ENCODE data around the gene PXT1. TPM values are rescaled to one million over a fixed set of nuclear protein-coding genes. Genes with fewer than 3 reads are reported as not detected.
"Not testable (repeated sequence)": the region's sequence is repeated elsewhere in the genome, so short reads cannot be mapped to it uniquely, and the experiment has no call there.

Gene PXT1
- total RNA-seq, 1 experiment from 2014 or later = not detected

DNA sequence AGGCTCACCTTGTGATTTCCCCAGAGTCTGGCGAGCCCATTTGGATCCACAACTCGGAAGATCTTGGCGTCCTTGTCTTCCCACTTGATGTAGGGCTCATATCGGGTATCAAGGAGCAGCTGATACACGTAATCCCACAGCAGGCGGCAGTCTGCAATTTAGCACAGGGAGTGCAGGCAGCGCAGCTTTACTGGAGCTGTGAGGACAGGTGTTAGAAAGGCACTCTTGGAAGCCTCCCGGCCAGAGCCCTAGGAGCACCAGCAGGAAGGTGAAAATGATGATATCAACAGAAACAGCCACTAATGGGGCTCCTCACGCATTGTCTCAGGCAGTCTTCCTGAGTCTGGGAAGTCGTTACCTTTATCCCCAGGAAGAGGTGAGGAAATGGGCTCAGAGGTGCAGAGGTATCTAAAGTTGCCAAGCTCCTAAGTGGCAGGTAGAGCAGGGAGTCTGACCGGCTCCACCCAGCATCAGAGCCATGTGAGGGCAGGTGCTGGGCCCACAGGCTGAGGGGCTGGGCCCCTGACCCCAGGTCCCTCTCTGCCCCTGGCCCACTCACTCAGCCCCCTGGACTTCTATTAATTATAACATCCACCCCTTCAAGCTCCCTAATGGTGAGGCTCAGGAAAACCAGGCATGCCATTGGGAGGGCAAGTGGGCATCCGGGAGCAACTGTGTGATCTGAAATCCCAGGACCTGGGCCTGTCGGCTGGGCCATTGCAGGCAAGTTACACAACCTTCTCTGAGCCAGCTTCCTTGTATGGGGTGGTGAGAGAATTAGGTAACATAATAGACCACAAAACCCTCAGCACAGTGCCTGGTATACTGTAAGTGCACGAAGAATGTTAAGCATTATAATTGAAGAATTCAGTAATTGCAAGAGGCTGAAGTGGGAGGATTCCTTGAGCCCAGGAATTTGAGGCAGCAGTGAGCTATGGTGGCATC lies 73.5 kb downstream of the PXT1 start:
- peak; percentile 84 for DNase-seq (ENCODE audit: low read depth)

DNA sequence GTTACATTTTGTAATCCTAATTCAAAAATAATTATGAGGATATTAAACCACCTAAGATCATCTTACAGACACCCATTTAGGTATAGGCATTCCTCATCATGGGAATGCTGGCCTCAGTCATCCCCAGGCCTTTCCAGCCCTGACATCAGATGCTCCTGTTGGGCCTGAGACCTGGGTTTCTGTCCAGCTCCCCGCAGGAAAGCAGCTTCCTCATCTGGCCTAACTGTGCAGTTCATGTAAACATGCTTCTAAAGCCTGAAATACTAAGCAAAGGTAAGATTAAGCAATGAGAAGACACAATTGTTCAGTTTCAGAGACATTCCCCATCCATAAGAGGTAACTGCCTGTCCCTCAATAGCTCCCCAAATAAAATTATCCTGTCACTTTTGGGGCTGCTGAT lies 74.2 kb downstream of the PXT1 start:
- no peak for DNase-seq (ENCODE audit: low read depth)

DNA sequence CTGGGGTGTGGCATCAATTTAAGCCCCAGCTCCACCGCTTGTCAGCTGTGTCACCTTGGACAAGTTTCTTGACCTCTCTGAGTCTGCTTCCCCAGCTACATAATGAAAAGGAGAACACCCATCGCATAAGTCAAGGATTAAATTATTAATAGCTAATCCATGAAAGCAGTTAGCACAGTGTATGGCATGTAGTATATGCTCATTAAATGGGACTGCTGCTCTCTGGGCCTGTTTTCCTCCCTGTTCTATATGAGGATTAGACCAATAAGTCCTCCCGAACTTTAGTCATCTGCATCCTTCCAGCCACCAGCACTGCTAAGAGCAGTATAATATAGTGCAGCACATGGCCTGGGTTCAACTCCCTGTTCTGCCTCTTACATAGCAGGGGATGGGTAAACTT lies 74.9 kb downstream of the PXT1 start:
- DNase-seq (ENCODE audit: low read depth) = no peak

DNA sequence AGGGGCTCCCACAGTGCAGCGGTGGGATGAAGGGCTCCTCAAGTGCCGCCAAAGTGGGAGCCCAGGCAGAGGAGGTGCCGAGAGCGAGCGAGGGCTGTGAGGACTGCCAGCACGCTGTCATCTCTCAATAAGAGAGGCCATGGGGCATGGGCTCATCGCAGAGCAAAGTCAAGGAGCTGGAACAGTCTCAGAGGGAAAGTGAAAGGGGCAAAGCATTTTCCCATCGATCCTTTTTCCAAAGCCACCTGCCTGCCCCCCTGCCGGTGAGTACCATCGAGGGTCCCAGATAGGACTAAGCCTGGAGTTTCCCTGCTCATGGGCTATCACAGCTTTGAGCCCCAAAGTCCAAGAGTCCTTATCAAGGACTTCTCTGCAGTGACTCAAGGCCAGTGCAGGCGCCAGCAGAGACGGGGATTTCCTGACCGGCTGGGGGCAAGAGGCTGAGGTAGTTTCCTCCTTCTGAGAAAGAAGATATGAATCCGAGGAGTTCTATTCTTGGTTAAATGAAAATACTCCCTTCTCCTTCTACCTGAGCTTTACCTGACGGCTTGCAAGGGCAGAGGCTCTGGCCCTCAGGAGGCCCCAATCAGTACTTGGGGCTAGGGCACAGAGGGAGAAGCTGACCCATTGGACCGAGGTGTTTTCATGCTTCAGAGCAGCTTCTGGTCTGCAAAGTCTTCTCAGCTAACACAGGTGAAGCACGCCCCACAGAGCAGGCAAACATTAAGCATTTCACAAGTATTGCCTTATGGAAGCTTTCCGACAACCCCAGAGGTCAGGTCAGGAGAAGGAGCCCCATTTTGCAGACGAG lies 77.8 kb downstream of the PXT1 start:
- DNase-seq (ENCODE audit: low read depth) = peak; percentile 85

DNA sequence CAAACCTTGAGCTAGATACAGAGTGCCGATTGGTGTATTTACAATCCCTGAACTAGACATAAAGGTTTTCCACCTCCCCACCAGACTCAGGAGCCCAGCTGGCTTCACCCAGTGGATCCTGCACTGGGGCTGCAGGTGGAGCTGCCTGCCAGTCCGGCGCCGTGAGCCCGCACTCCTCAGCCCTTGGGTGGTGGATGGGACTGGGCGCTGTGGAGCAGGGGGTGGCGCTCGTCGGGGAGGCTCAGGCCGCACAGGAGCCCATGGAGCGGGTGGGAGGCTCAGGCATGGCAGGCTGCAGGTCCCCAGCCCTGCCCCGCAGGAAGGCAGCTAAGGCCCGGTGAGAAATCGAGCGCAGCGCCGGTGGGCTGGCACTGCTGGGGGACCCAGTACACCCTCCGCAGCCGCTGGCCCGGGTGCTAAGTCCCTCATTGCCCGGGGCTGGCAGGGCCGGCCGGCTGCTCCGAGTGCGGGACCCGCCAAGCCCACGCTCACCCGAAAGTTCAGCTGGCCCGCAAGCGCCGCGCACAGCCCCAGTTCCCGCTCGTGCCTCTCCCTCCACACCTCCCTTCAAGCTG lies 78.5 kb downstream of the PXT1 start:
- DNase-seq (ENCODE audit: low read depth) = not testable (repeated sequence)

DNA sequence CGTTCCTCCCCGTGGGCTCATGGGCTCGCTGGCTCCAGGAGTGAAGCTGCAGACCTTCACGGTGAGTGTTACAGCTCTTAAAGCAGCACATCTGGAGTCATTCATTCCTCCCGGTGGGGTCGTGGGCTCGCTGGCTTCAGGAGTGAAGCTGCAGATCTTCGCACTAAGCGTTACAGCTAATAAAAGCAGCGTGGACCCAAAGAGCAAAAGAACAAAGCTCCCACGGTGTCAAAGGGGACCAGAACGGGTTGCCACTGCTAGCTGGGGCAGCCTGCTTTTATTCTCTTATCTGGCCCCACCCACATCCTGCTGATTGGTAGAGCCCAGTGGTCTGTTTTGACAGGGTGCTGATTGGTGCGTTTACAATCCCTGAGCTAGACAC lies 79.3 kb downstream of the PXT1 start:
- not testable (repeated sequence) for DNase-seq (ENCODE audit: low read depth)

DNA sequence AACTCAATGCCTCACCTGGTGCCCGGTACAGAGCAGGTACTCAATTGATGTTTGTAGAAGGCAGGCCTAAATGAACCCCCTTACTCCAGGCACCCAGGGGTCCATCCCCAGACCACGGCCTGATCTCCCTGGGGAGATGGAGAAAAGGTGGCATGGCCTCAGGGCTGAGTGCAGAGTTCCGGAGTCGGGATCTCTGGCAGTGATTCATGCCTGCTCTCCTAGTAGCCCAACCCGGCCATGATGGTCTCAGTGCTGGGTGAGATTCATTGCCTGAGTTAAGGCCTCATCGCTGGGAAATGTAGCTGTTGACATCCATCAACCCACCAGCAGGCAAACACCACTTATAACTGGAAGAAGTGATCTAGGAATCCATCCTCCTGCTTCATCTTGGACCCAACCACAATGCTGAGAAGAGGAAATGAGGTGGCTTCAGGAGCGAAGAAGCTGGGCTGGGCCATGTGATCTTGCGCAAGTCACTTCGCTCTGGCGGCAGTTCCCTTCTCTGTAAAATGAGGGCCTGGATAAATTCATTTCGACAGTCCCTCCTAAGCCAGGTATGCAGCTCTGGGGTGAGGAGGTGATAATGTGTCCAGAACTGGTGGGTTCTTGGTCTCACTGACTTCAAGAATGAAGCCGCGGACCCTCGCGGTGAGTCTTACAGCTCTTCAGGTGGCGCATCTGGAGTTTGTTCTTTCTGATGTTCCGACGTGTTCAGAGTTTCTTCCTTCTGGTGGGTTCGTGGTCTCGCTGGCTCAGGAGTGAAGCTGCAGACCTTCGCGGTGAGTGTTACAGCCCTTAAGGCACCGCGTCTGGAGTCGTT lies 79.9 kb downstream of the PXT1 start:
- DNase-seq (ENCODE audit: low read depth) = no peak

DNA sequence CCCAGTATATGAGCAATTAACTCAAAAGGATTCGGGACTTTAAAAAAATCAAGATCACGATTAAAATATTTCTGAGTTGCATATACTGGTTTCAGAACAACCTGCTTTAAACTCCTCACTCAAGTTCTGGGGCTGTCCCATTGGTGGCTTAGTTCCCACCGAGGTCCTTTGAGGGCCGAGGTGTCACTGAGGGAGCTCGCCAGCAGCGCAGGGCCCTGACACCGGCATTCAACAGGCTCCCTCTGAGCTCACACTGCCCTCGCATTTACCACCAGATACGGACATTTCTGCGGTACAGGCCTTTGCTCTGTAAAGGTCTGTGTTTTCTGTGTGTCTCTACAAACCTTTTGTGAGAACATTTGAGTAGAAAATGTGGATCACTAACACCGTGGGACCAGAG lies 81.6 kb downstream of the PXT1 start:
- no peak for DNase-seq (ENCODE audit: low read depth)

DNA sequence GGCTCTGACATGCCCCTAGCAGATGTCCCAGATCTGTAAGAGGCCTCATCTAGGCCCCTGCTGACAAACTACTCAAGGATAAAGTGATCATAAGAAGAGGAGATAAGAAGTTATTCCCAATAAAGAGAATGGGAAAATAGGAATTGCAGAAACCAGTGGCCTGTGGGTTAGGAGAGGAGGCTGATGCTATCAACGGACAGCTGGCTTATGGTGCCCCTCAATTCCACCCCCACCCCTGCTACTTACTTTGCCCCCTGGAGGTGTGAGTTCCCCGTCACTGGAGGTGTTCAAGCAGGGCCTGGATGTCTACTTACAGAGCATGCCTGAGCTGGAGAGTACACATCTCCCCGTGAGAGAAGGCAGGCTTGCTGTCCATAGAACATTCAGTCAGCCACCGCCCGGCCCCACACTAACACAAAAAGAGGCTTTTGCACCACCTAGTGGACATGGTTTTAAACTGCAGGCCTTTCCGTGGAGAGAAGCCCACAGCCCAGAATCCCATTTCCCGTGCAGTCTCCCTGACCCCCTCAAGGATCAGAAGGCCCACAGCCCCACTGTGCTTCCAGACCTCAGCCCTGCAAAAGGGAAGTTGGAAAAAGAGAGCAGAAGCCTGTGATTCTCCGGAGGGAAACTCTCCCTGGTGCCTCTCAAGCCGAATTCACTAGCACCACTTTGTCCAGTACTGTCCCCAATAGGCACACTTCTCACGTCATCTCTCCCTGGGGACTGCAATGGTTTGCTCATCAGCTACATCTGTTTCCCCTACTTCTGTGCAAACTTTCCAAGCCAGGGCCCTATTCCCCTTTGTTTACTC lies 82.2 kb downstream of the PXT1 start:
- DNase-seq (ENCODE audit: low read depth) = peak; percentile 80

DNA sequence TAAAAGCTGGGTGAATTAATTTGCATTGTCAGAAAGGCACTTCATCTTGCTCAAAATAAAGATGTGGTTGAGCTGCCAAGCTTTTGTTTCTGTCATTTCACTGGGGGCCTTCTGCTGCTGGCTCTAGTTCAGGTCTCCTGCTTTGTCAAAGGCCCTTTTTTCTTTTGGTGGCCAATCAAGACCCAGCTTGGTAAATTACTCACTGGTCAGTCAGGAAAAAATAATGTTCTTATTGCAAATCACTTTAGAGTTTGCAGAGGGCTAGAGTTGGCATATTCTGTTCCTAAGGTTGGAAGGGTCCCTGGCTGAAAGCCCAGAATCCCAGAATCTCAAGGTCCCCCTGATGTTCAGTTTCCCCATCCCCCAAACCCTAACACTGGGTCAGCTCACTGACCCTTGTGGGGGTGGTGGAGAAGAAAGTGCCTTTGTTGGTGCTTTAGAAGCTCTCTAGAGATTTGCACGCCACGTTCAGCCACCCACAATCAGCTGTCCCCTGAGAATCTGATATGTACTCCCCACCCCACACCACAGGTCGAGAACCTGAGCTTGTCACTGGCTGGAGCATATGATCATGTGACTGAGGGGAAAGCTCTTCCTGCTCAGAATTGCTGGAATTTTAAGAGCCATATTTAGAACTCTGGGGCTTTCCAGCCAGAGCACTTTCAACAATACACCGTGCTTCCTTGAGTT lies 84.3 kb downstream of the PXT1 start:
- DNase-seq (ENCODE audit: low read depth) = no peak

DNA sequence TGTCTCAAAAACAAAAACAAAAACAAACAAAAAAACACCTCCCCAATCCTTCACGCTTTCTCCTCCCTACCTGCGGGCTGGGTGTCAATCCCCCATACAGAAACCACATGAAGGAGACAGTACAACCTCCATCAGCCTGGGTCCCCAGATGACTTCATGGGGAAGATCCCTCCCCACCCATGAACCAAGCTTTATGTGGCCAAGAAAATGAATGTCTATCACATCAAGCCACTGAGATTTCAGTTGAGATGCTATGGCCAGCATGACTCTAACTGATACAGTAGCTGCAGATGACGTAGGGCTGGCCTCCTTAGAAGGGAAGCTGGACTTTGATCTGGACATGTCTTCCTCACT lies 84.8 kb downstream of the PXT1 start:
- DNase-seq (ENCODE audit: low read depth) = no peak

DNA sequence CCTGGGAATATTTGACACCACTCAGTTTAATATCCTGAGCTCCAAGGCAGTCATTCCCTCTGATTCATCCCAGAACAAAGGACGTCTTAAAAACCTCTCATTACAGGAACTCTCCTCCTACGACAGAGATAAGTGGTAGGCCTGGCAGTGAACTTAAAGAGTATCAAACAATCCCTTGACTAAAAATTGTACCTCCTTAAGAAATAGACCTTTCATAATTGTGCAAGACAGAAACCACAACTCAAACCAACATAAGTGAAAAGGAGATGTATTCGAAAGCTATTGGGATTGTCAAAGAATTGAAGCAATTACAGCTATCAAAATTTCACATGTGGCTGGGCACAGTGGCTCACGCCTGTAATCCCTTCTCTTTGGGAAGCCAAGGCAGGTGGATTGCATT lies 86.8 kb downstream of the PXT1 start:
- no peak for DNase-seq (ENCODE audit: low read depth)

DNA sequence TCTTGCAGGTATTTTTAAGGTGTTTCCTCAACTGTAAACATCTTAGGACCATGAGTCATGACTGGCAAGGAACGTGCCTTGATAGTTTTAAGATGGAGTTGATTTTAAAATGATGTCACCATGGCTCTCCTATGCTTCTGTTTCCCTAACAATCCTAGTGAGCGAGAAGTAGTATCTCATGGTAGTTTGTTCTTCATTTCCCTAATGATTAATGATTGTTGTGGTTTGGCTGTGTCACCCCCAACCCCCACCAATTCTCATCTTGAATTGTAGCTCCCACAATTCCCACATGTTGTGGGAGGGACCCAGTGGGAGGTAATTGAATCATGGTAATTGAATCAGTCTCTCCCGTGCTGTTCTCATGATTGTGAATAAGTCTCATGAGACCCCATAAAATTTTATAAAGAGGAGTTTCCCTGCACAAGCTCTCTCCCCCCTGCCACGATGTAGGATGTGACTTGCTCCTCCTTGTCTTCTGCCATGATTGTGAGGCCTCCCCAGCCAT lies 89.2 kb downstream of the PXT1 start:
- DNase-seq (ENCODE audit: low read depth) = peak; percentile 46

DNA sequence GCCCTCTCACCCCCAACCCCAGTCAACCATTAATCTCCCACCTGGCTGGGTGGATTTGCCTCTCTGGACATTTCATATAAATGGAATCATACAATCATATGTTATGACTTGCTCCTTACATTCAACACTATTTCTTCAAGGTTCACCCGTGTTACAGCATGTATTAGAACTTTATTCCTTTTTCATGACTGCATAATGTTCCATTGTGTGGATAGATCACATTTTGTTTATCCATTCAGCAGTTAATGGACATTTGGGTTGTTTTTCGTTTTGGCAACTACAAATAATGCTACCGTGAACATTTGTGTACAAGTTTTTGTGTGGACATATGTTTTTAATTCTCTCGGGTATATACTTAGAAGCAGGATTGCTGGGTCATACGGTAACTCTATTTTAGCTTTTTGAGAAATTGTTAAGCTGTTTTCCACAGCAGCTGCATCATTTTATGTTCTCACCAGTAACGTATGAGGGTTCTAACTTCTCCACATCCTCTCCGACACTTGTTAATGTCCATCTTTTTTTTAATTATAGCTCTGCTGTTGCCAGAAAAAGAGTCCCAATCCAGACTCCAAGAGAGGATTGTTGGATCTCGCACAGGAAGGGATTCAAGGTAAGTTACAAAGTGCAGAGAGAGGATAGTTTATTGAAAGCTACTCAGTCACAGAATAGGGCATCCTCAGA lies 90.0 kb downstream of the PXT1 start:
- DNase-seq (ENCODE audit: low read depth) = no peak

DNA sequence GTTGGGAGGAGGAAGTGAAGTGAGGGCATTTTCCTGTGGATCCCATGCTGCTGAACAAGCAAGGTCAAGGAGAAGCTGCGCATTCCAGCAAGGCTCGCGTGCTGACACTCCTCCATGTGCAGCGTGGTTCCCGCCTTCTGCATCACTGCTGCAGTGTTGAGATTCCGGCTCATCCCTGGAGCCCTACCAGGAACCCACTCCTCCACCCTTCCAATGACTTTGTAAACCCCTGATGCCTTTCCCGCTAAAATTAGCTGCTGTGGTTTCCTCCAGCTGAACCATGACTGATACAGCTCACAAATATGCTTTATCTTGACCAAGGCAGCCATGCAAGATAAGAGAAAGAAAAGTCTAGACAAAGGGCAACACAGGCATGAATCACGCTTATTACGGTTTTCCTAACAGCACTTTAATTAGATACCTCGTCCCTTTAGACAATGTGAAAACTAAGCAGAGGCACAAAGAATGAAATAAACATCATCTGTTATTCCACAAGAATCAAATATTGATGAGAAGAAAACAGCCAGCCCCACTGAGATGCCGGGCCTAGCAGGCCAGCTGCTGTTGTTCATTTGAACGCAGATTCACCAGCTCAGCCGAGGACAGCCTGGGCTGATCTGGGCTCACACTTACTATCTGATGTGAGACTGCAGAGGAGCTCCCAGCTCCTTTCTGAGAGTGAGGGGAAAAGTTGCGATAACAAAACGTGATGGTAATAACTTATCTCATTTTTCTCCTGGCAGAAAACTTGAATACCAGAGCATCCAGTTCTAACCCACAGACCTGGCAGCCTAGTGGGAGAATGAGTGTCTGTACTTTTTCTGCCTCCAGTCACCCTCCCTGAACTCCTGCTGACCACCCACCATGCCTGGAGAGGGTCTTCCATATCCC lies 91.7 kb downstream of the PXT1 start:
- DNase-seq (ENCODE audit: low read depth) = peak; percentile 93

DNA sequence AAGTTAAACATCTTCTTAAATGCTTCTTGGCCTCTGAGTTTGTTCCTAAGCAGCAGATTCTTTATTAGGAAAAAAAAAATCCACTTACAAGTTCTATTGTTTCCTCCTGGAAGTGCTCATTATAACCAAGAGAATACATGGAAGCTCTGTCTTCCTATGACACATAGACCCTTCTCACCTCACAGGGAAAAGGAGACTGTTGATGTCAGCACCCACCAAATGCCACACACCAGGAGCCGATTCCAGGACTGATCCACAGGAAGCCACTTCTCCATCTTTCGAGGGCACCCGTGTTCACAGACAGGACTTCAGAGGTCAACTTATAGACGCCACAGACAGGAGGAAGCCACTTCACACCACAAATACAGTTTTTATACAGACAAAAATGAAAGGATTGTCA lies 92.6 kb downstream of the PXT1 start:
- DNase-seq (ENCODE audit: low read depth) = peak; percentile 65

DNA sequence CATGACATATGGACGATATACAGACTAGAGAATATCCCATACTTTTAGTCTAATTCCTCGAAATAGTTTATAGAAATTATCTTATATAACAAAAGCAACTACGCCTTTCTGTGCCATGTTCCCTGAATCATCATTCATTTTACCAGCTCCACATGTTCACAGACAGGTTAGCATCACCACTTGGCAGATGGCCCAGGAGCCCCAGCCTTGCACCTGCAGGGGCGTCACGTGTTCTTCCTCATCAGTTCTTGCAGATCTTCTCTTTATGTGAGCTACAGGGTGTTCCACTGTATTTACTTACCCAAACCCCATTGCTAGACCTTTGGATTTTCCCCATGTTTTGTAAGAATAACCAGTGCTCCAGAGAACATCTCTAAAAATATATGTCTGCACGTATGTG lies 93.4 kb downstream of the PXT1 start:
- peak; percentile 37 for DNase-seq (ENCODE audit: low read depth)

DNA sequence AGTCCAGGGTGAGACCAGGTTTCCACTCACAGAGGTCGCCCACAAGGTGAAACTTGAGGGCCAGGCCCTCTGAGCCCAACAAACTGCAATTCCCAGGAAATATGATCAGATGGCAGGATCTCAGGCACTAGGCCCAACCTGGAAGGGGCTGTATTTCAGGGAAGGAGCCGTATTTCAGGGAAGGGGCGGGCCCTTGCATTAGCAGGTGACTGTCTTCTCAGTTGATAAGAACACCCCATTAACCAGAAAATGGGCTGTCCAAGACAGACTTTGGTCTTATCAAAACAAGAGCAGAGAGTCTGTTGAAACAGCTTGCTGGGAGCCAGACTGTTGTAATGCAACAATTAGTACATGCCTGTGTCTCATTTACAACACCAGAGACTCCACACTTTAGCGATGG lies 95.0 kb downstream of the PXT1 start:
- no peak for DNase-seq (ENCODE audit: low read depth)
